ENCODE measurements around the gene CTXND1.
"Not testable (repeated sequence)": the region's sequence is repeated elsewhere in the genome, so short reads cannot be mapped to it uniquely, and the experiment has no call there.

The CTXND1 gene

GRCh38 chr15:80252121-80252518 lies at the start of gene CTXND1:
TSS of gene CTXND1 (minus strand) at chr15:80252213. CDS start at chr15:80201949, 50,264 bp downstream.
- FAIRE-seq = no peak

GRCh38 chr15:80301472-80301871 lies 49.5 kb upstream of the CTXND1 start:
- no peak for FAIRE-seq

DNA sequence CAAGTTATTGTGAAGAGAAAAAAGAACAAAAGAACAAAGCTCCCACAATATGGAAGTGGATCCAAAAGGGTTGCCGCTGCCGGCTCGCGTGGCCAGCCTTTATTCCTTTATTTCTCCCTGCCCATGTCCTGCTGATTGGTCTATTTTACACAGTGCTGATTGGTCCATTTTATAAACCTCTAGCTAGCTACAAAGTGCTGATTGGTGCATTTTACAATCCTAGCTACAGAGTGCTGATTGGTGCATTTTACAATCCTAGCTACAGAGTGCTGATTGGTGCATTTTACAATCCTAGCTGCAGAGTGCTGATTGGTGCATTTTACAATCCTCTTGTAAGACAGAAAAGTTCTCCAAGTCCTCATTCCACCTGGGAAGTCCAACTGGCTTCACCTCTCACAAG lies 43.8 kb upstream of the CTXND1 start:
- not testable (repeated sequence) for FAIRE-seq

- FAIRE-seq = no peak
Observed at GRCh38 chr15:80292079-80292478, 40.1 kb upstream of the CTXND1 start.

GRCh38 chr15:80290891-80291290 lies 38.9 kb upstream of the CTXND1 start:
- FAIRE-seq = not testable (repeated sequence)

DNA sequence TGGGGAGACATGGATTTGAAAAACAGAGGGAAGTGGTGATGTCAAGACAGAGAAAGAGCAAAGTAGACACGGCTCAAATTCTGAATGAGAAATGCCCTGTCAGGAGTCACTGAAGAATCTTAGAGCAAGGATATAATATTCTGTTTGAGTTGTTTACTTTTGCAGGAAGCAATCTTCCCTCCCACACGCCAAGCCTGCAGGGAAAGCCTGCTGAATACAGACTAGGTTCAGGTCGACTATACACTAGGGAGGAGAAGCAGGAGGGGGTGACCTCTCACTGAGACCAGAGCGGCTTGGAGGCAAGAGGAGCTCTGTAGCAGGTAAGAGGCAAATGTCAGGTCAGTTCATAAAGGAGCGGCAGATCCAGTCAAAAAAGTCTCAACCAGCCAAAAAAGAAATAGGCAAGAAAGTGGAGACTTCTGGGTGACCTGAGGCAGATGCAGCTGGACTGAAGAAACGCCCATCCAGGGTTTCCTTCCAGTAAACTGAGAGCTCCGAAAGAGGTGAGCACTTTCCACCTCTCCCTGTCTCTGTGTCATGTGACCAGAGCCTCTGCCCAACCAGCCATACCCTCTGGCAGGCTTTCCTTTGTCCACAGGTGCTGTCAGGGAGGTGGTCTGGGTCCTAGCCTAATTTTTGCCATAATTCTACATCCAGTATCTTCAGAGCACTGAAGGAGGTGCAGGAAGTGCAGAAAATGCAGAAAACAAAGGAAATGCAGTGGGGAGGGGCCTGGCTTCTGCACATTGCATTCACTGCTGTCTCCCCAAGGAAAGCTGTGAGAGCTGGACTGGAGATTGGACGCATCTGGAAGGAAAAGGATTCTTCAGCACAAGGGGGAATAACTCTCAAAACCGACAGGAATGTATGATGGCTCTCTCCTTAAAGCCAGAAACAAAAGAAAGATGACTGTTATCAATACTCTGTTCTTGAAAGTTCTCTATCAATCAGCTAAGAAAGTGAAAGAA lies 37.8 kb upstream of the CTXND1 start:
- FAIRE-seq = no peak

DNA sequence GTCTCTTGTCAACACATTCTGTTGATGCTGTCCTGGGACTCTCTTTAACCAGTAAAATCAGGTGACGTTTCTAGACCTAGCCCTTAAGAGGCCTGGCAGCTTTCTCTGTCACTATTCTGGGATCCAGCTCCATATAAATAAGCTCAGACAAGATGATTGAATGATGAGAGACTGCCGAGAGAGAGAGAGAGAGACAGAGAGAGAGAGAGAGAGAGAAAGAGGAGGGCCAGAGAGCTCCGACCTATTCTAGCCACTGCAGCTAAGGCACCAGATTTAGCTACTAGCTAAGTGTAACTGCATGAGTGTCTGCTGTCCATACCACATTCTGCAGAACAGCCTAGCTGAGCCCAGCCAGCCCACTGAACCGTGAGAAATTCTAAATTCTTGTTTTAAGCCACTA lies 36.1 kb upstream of the CTXND1 start:
- FAIRE-seq = no peak

GRCh38 chr15:80286055-80286454 lies 34.0 kb upstream of the CTXND1 start:
- no peak for FAIRE-seq

- no peak for FAIRE-seq
Observed at GRCh38 chr15:80285379-80285778, 33.4 kb upstream of the CTXND1 start.

DNA sequence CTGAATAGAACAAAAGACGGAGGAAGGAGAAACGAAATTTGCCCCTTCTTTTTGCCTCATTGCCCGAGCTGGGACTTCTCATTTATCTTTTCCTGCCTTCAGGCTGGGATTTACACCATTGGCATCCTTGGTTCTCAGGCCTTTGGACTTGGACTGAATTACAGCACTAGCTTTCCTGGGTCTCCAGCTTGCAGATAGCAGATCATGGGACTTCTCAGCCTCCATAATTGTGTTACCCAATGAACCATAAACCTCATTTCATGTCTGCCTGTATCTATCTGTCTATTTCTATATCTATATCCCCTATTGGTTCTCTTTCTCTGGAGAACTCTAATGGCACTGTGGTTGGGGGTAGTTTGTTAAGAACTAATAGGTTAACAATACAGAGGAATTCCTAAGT lies 31.5 kb upstream of the CTXND1 start:
- no peak for FAIRE-seq

GRCh38 chr15:80277147-80277546 lies 25.1 kb upstream of the CTXND1 start:
- no peak for FAIRE-seq

GRCh38 chr15:80275961-80276360 lies 23.9 kb upstream of the CTXND1 start:
- FAIRE-seq = no peak

- no peak for FAIRE-seq
Observed at GRCh38 chr15:80274996-80275395, 23.0 kb upstream of the CTXND1 start.

DNA sequence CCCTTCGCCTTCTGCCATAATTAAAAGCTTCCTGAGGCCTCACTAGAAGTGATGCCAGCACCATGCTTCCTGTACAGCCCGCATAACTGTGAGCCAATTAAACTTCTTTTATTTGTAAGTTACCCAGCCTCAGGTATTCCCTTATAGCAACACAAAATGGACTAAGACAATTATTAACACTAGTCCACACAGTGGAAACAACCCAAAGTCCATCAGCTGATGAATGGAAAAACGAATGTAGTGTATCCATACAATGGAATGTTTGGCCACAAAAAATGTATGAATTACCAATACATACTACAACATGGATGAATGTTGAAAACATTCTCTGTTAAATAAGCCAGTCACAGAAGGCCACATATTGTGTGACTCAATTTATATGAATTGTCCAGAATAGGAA lies 22.5 kb upstream of the CTXND1 start:
- no peak for FAIRE-seq

DNA sequence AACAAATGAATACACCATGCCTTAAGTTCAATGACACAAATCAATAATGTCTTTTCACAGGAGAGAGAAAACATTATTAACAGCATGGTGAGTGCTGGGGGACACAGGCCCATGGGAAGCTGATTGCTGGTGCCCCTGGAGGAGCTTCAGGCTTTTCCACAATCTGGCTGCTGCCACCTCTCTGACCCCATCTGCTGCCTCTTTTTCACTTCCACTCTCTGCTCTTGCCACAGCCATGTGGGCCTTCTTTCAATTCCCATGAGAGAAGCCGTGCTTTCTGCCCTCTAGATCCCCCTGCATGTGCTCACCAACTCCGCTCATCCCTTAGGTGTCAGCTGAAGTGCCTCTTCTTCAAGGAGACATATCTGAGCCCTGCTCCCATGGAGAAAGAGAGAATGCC lies 21.0 kb upstream of the CTXND1 start:
- FAIRE-seq = no peak

GRCh38 chr15:80270472-80270871 lies 18.5 kb upstream of the CTXND1 start:
- no peak for FAIRE-seq

- FAIRE-seq = no peak
Observed at GRCh38 chr15:80268101-80268500, 16.1 kb upstream of the CTXND1 start.

GRCh38 chr15:80267658-80268057 lies 15.6 kb upstream of the CTXND1 start:
- FAIRE-seq = no peak

DNA sequence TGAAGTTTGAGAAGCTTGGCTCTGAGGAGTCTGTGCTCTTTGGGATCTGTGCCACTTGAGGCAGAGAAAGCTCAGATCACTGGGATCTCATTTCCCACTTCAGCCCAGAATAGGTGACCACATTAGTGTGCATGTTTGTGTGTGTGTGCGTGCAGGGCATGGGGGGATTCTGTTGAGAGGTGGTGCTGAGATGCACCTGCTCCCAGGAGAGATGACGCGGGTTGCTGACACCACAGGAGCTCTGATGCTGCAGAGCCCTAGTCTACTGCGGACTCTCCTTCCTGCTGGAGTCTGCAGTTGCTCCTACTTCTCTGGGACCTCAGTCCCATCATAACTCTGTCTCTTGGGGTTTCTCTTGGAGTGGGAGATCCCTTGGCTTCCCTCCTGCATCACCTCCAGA lies 14.7 kb upstream of the CTXND1 start:
- no peak for FAIRE-seq

- no peak for FAIRE-seq
Observed at GRCh38 chr15:80266113-80266512, 14.1 kb upstream of the CTXND1 start.

GRCh38 chr15:80265021-80265420 lies 13.0 kb upstream of the CTXND1 start:
- no peak for FAIRE-seq

GRCh38 chr15:80264031-80264430 lies 12.0 kb upstream of the CTXND1 start:
- no peak for FAIRE-seq

GRCh38 chr15:80260551-80260950 lies 8.5 kb upstream of the CTXND1 start:
- FAIRE-seq = no peak

GRCh38 chr15:80259942-80260510 lies 8.0 kb upstream of the CTXND1 start:
- FAIRE-seq = no peak

Data from TTC549 (cell line).